Left ventricle myocardium superior (tissue), 1 donor: ENCODE data around the gene ABCC10. TPM values are rescaled to one million over a fixed set of nuclear protein-coding genes. Genes with fewer than 3 reads are reported as not detected.
A peak's percentile ranks its signal among the peaks of the same experiment; 100 is the strongest.
"Not testable (repeated sequence)": the region's sequence is repeated elsewhere in the genome, so short reads cannot be mapped to it uniquely, and the experiment has no call there.

Experiments
- ATAC-seq: fragments of 200-7000 bp; cut with Tn5 transposase; one replicate; pipeline ENCODE4 v1.9.1; 2020; ENCODE audit warnings: mild to moderate bottlenecking, moderate library complexity
- DNase-seq: peaks from one replicate; pipeline ENCODE4 v3.0.0-alpha.2; 2020
- intact Hi-C: fragments of 100-400 bp; cut with micrococcal nuclease; formaldehyde crosslinking; loops from one replicate; pipeline ENCODE4 v1.11.0; 2022
- total RNA-seq: library from RNA; stranded (reverse); fragmentation: NEBNext Ultra II Directional; extraction: Animal tissue kit (Norgen Biotek cat#: 25700); gene quantifications from one replicate; pipeline ENCODE4 v1.2.1, GENCODE V29; 2021
- donor health status: DM: no; HTN: yes; CAD: no; lungs with severe emphysema.

The ABCC10 gene
- total RNA-seq, 1 donor from 2014 or later = 11.5 TPM

DNA sequence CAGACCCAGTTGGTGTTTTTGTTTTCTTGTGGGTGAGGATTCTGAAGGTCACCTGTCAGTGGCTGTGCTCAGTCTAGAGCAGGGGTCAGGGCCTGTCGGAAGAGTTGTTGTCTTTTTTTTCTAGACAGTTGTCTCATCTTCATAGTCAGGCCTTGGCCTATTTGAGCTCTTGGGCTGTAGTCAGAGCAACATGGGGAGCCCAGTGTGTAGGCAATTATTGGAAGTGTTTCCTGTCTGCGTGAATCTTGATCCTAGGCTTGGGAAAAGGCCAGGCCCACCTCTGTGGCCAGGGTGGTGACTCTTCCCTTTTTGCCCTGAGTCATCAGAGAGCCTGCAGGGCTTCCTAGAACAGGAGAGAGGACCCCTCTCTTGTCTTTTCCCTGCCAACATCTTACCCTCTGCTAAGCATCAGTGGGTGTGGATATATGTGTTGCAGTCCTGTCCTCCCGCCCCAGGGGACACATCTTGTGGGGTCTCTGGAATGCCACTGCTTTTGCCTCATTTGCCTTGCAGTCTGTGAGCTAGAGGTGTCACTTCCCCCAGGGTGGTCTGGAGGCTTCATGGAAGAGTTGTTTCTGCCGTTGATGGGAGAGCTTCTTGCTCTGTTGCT, 61.4 kb downstream of the ABCC10 start:
- no peak for ATAC-seq
- intact Hi-C loops = no loop called here
- DNase-seq = no peak

DNA sequence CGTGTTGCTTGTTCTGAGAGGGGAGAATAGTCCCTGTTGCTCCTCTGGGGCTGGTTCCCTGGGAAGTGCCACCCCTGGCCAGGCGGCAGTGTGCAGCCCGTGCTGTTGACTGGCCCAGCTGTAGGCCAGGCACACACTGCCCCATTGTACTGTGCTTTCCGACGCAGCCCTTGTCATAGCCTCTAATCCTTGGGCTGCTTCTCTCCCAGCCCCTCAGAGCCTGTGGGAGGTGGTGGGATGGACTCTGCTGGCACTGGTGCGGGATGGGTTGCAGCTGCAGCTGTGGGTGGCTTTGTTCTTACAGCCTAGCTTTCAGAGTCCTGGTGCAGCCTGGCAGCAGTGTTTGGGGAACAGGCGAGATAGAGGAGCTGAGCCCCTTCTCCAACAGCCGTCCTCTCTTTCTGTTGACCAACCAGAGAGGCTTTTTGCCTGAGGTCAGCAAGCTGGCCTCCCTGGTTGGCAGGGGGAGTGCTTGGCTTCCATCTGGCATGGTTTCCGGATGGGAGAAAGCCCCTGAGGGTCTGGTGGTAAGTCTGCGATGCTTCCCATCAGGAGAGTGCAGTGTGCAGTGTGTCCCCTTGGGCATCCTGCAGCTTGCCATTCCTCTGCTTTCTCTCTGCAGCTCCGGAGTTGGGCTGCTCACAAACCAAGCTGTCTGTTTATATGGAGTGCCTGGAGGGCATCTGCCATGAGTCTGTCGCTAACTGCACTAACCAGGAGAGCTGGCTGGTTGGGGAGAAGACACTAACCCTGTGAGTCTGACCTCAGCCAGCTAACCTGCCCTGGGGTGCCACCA, 62.1 kb downstream of the ABCC10 start:
- DNase-seq (no peak), ATAC-seq (no peak)
- intact Hi-C loops = loop anchor here (10.0 kb wide), 1 partner anchor 105 kb away; no protein-coding TSS in a partner anchor

- ATAC-seq = no peak
- no peak for DNase-seq
- intact Hi-C loops = loop anchor here (10.0 kb wide), 1 partner anchor 106 kb away; no protein-coding TSS in a partner anchor
Measured at GRCh38 chr6:43490523-43490939, 63.2 kb downstream of the ABCC10 start.

- peak; percentile 87 for ATAC-seq
- DNase-seq = peak; percentile 90
- intact Hi-C loops = loop anchor here (10.0 kb wide), 1 partner anchor 107 kb away; no protein-coding TSS in a partner anchor
Measured at GRCh38 chr6:43491750-43492661, 64.7 kb downstream of the ABCC10 start.

DNA sequence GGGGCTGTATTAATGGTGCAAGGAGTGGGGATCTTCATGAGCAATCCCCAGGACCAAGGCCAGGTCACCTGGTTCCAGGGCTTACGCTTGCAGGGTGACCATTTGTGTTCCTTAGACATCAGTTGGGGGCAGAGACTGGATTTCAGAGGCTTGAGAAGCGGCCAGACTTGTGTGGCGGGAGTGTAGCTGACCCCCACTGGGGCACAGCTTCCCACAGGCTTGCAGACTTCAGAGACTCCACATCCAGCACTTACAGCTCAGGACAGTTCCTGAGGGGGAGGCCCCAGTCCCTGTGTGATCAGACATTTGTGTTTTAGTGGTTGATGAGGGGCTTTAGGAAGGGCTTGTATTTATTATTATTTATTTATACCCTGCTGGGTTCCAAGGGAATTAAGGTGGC, 65.3 kb downstream of the ABCC10 start:
- ATAC-seq (peak; percentile 23), DNase-seq (no peak)
- intact Hi-C loops = loop anchor here (10.0 kb wide), 1 partner anchor 108 kb away; no protein-coding TSS in a partner anchor

DNA sequence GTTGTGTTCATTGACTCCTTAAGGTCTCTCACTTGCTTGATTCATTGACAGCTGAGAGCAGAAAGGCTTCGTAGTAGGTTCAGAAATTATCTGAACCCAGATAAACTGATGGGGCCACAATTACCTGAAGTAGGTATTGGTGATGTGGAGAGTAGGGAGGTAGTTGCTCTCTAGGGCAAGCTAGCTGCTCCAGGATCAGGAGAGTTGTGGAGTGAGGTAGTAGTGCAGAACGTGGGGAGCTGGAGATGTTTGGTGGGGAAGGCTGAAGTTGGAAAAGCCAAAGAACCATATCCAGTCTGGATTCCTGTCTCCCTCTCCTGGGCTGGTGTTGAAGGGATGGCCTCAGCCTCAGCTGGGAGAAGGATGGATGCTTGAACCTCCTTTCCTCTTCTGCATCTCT, 65.9 kb downstream of the ABCC10 start:
- DNase-seq = no peak
- intact Hi-C loops = loop anchor here (10.0 kb wide), 1 partner anchor 108 kb away; no protein-coding TSS in a partner anchor
- no peak for ATAC-seq

DNA sequence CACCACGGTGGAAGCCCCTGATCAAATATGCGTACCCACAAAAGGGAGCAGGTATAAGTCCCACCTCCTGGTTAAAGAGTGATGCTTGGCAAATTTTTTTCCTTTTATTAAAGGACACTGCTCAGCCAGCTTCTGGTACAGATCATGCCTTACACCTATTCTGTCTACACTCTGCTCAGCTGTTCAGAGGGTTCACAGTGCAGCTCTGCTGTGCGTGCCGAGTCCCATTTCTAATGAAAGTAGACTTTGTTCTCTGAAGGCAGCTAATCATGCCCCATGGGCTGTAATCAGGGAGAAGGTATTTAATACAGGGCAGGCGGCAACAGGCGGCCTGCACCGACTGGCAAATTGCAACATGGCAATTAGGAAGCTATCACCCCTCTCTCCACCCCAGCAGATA, 66.5 kb downstream of the ABCC10 start:
- peak; percentile 4 for ATAC-seq
- intact Hi-C loops = loop anchor here (10.0 kb wide), 1 partner anchor 109 kb away; no protein-coding TSS in a partner anchor
- no peak for DNase-seq

DNA sequence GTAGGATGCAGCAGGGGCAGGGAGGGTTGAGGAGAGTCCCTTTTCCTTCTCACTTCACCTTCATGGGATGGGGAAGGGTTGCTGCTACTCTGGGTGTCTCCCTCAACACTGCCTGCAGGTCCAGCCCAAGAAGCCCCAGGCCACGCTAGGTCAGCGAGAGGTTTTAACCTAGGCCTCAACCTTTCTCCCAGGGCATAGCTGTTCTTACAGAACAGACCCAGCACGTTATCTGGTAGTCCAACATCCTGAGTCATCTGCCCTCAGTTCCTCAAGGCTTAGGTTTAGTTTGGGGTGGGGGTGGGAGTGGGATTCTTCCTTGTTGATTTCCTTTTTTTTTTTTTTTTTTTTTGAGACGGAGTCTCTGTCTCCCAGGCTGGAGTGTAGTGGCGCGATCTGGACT, 67.0 kb downstream of the ABCC10 start:
- ATAC-seq (no peak), DNase-seq (no peak)
- intact Hi-C loops = loop anchor here (10.0 kb wide), 1 partner anchor 110 kb away; no protein-coding TSS in a partner anchor

DNA sequence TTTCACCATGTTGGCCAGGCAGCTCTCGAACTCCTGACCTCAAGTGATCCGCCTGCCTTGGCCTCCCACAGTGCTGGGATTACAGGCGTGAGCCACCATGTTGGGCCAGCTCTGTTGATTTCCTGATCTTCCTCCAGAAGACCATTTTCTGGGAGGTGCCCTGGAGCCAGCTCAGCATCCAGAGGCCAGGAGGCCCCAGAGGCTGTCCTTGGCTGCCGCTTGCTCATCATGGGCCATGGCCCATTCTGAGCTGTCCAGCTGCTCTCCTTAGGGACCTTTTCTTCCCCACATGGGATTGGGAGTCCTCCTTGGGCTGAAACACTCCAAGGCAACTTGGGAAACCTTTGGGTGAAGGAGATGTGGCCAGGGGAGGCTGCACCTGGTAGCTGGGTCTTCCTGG, 67.4 kb downstream of the ABCC10 start:
- intact Hi-C loops = loop anchor here (5.0 to 10.0 kb wide), 2 partner anchors 32 to 110 kb away; no protein-coding TSS in a partner anchor
- ATAC-seq (no peak), DNase-seq (no peak)

DNA sequence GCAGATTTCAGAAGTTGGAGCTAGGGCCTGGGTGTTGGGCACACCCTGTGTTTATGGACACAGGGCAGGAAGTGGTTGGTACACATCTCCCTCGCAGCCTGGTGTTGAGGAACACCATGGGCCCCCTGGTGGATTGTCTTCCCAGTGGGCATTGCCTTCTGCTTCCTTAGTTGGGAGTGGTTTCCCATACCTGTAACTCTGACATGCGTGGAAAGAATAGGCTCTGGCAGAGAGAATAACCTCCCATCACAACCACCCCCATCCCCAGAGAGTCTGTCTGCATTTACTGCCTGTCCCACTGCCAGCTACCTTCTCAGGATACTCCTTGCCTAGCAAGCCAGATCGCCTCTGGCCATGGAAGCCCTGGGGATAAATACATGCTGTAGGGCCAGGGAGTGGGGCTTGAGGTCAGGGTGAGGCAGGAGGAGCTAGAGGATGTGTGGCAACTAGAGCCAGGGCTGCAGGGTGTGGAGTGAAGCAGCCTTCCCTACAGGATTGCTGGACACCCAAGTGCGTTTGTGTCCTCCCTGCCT, 68.1 kb downstream of the ABCC10 start:
- DNase-seq (no peak), ATAC-seq (no peak)
- intact Hi-C loops = loop anchor here (5.0 to 10.0 kb wide), 2 partner anchors 33 to 111 kb away; no protein-coding TSS in a partner anchor

DNA sequence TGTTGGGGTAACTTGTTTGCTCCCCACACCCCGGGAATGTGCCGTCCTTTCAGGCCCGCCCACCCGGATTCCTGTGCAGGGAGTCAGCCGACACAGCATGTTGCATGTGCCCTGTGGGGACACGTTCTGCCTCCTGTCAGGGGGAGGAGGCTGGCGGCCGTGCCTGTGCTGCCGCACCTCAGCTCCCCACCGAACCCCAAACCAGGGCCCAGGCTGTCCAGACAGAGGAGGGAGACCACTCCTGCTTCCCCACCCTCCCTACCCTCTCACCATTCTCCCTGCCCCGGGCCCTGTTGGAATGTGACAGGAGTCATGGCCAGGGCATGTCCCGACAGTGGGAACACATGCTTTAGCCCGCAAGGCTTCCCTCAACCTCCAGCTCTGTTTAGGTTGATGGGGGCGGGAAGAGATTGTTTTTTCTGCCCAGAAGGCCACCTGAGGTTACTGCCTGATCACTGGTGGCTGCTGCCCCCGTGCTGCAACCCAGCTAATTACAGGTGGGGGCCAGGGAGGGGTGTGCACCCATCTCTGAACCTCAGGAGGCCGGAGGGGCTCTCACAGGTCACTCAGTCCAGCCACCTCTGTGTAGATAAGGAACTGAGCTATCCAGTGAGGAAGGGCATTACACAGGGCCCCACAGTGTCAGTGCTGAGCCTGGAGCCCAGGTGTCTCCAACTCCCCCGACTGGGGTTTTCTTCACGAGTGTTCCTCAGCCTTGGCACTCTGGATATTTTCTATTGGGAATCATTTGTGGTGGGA, 69.2 kb downstream of the ABCC10 start:
- peak; percentile 40 for ATAC-seq
- intact Hi-C loops = loop anchor here (5.0 to 10.0 kb wide), 2 partner anchors 34 to 112 kb away; no protein-coding TSS in a partner anchor
- DNase-seq = peak; percentile 54

DNA sequence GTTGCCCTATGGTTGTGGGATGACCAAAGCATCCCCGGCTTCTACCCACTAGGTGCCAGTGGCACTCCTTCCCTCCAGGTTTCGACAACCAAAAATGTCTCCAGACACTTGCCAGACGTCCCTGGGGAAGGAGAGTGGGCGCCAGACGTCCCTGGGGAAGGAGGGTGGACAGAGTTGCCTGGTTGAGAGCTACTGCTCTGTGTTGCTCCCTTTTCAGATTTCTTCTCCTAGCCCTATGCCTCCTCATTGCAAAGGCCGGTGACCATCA, 69.7 kb downstream of the ABCC10 start:
- DNase-seq (no peak), ATAC-seq (no peak)
- intact Hi-C loops = loop anchor here (5.0 to 10.0 kb wide), 2 partner anchors 35 to 112 kb away; no protein-coding TSS in a partner anchor

DNA sequence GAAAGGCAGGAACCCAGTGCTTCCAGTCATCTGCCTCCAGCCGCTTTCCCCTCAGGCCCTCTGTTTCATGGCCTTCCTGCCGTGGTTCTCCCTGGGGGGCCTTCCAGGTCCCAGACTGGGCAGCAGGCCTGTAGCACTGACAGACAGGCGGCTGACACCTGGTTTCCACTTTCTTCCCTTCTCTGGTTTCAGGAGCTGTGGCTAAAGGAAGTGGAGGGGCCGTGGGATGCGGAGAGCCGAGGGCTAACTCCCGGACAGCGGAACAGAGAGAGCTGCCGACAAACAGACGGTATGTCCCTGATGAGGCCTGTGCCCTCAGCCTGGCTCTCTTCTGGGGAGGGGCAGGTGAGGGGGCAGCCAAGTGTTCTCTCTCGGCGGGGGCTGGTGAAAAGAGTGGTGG, 70.3 kb downstream of the ABCC10 start:
- intact Hi-C loops = loop anchor here (5.0 to 10.0 kb wide), 2 partner anchors 35 to 113 kb away; no protein-coding TSS in a partner anchor
- DNase-seq (no peak), ATAC-seq (no peak)

- intact Hi-C loops = loop anchor here (5.0 to 10.0 kb wide), 2 partner anchors 36 to 113 kb away; no protein-coding TSS in a partner anchor
- not testable (repeated sequence) for ATAC-seq, DNase-seq
Measured at GRCh38 chr6:43498291-43498690, 71.0 kb downstream of the ABCC10 start.

GRCh38 chr6:43499028-43499815, 71.9 kb downstream of the ABCC10 start:
- intact Hi-C loops = loop anchor here (5.0 to 10.0 kb wide), 2 partner anchors 37 to 114 kb away; no protein-coding TSS in a partner anchor
- ATAC-seq (peak; percentile 31), DNase-seq (no peak)
